H9 (cell line): ENCODE measurements around the gene ENC1. TPM values are rescaled to one million over a fixed set of nuclear protein-coding genes. Genes with fewer than 3 reads are reported as not detected.

Experiments
- DNase-seq: peaks from one replicate; pipeline ENCODE4 v3.0.0-alpha.2; 2017
- H2AFZ ChIP-seq: one replicate; pipeline ENCODE4 v1.6.1; 2013; ENCODE audit warnings: mild to moderate bottlenecking, low read length, control low read depth, moderate library complexity
- H2AK5ac ChIP-seq: 2 replicates; pipeline ENCODE4 v1.6.1; 2013; ENCODE audit warnings: low read length, control low read depth, mixed read lengths; ENCODE audit not compliant: insufficient read length
- H2BK120ac ChIP-seq: one replicate; pipeline ENCODE4 v1.6.1; 2013; ENCODE audit warnings: low read depth, mild to moderate bottlenecking, low read length, control low read depth, inconsistent platforms; ENCODE audit not compliant: poor library complexity, severe bottlenecking
- H2BK12ac ChIP-seq: 2 replicates; pipeline ENCODE4 v1.6.1; 2013; ENCODE audit warnings: low read length, control low read depth, mixed read lengths, low read depth; ENCODE audit not compliant: insufficient read length
- H2BK15ac ChIP-seq: 2 replicates; pipeline ENCODE4 v1.6.1; 2013; ENCODE audit warnings: low read depth, low read length, control low read depth
- H2BK20ac ChIP-seq: one replicate; pipeline ENCODE4 v1.6.1; 2013; ENCODE audit warnings: low read depth, mild to moderate bottlenecking, low read length, control low read depth, inconsistent platforms; ENCODE audit not compliant: poor library complexity, severe bottlenecking
- H2BK5ac ChIP-seq: 2 replicates; pipeline ENCODE4 v1.6.1; 2013; ENCODE audit warnings: low read length, control low read depth, mixed read lengths; ENCODE audit not compliant: insufficient read length
- H3K14ac ChIP-seq: 2 replicates; pipeline ENCODE4 v1.6.1; 2013; ENCODE audit warnings: low read length, control low read depth; ENCODE audit not compliant: insufficient read depth
- H3K18ac ChIP-seq: 2 replicates; pipeline ENCODE4 v1.6.1; 2013; ENCODE audit warnings: low read depth, mild to moderate bottlenecking, mixed read lengths, low read length, control low read depth; ENCODE audit not compliant: insufficient read length
- H3K23ac ChIP-seq: 2 replicates; pipeline ENCODE4 v1.6.1; 2013; ENCODE audit warnings: low read length, control low read depth, mixed read lengths, low read depth; ENCODE audit not compliant: insufficient read length
- H3K23me2 ChIP-seq: 2 replicates; pipeline ENCODE4 v1.6.1; 2013; ENCODE audit warnings: low read depth, mild to moderate bottlenecking, mixed read lengths, low read length, control low read depth; ENCODE audit not compliant: insufficient read length, poor library complexity, severe bottlenecking
- H3K27ac ChIP-seq: 2 replicates; pipeline ENCODE4 v1.5.1; 2013; ENCODE audit warnings: low read length, control low read depth, mixed read lengths, low read depth; ENCODE audit not compliant: insufficient read length
- H3K27me3 ChIP-seq: 2 replicates; pipeline ENCODE4 v1.6.1; 2013; ENCODE audit warnings: low read length, control low read depth, inconsistent platforms; ENCODE audit not compliant: insufficient read depth
- H3K4ac ChIP-seq: 2 replicates; pipeline ENCODE4 v1.6.1; 2013; ENCODE audit warnings: low read depth, mild to moderate bottlenecking, control low read depth, inconsistent platforms, low read length, moderate library complexity
- H3K4me1 ChIP-seq: 2 replicates; pipeline ENCODE4 v1.6.1; 2013; ENCODE audit warnings: low read length, control low read depth, inconsistent platforms; ENCODE audit not compliant: insufficient read depth
- H3K4me2 ChIP-seq: 2 replicates; pipeline ENCODE4 v1.6.1; 2013; ENCODE audit warnings: low read length, control low read depth, mixed read lengths; ENCODE audit not compliant: insufficient read length, insufficient read depth
- H3K56ac ChIP-seq: 2 replicates; pipeline ENCODE4 v1.6.1; 2013; ENCODE audit warnings: low read depth, mild to moderate bottlenecking, mixed read lengths, low read length, control low read depth; ENCODE audit not compliant: insufficient read length
- H3K79me1 ChIP-seq: 2 replicates; pipeline ENCODE4 v1.6.1; 2013; ENCODE audit warnings: low read depth, mild to moderate bottlenecking, moderate library complexity, low read length, control low read depth, inconsistent platforms; ENCODE audit not compliant: insufficient read depth, poor library complexity, severe bottlenecking
- H3K79me2 ChIP-seq: 2 replicates; pipeline ENCODE4 v1.6.1; 2013; ENCODE audit warnings: low read length, control low read depth, inconsistent platforms; ENCODE audit not compliant: insufficient read depth
- H3K9ac ChIP-seq: 2 replicates; pipeline ENCODE4 v1.6.1; 2013; ENCODE audit warnings: low read length, control low read depth, mixed read lengths; ENCODE audit not compliant: insufficient read length; ENCODE audit errors: extremely low read depth
- H3K9me3 ChIP-seq: one replicate; pipeline ENCODE4 v1.6.1; 2013; ENCODE audit warnings: low read depth, low read length, inconsistent platforms; ENCODE audit not compliant: control insufficient read depth
- H3T11ph ChIP-seq: one replicate; pipeline ENCODE4 v1.6.1; 2013; ENCODE audit warnings: mild to moderate bottlenecking, low read length, control low read depth, inconsistent platforms
- H4K20me1 ChIP-seq: one replicate; pipeline ENCODE4 v1.6.1; 2013; ENCODE audit not compliant: control insufficient read depth, insufficient read length, insufficient read depth
- H4K5ac ChIP-seq: 2 replicates; pipeline ENCODE4 v1.6.1; 2013; ENCODE audit warnings: low read depth, mild to moderate bottlenecking, mixed read lengths, low read length, control low read depth; ENCODE audit not compliant: insufficient read length
- H4K8ac ChIP-seq: replicated peaks from 2 replicates; pipeline ENCODE4 v1.6.1; 2013; ENCODE audit warnings: low read length, control low read depth, mixed read lengths, low read depth; ENCODE audit not compliant: insufficient read length
- H4K91ac ChIP-seq: 2 replicates; pipeline ENCODE4 v1.6.1; 2013; ENCODE audit warnings: low read depth, mild to moderate bottlenecking, moderate library complexity, mixed read lengths, low read length, control low read depth; ENCODE audit not compliant: insufficient read length
- H3K27ac Mint-ChIP-seq, 3 experiments: 2 replicates in 2 of 3; 3 replicates in 1 of 3; pipeline ENCODE4 v1.8.0; 2020 to 2021; ENCODE audit warnings: mixed read lengths in 3 of 3, mild to moderate bottlenecking in 1 of 3, moderate library complexity in 1 of 3
- H3K27me3 Mint-ChIP-seq: 2 replicates; pipeline ENCODE4 v1.8.0; 2021; ENCODE audit warnings: low read depth, mild to moderate bottlenecking, moderate library complexity, mixed read lengths
- H3K36me3 Mint-ChIP-seq, 3 experiments: 2 replicates in 2 of 3; 3 replicates in 1 of 3; pipeline ENCODE4 v1.8.0; 2020 to 2021; ENCODE audit warnings: low read depth in 3 of 3, mixed read lengths in 3 of 3; ENCODE audit not compliant: insufficient read depth in 1 of 3
- H3K4me1 Mint-ChIP-seq, 2 experiments: 2 replicates each; pipeline ENCODE4 v1.8.0; 2020; ENCODE audit warnings: mixed read lengths in 2 of 2
- H3K4me3 Mint-ChIP-seq, 2 experiments: 2 replicates in 1 of 2; 3 replicates in 1 of 2; pipeline ENCODE4 v1.8.0; 2020 to 2021; ENCODE audit warnings: mild to moderate bottlenecking in 2 of 2, mixed read lengths in 2 of 2, moderate library complexity in 1 of 2
- H3K9me3 Mint-ChIP-seq, 2 experiments: 2 replicates in 1 of 2; 3 replicates in 1 of 2; pipeline ENCODE4 v1.8.0; 2020; ENCODE audit warnings: mild to moderate bottlenecking in 2 of 2, mixed read lengths in 2 of 2, moderate library complexity in 1 of 2
- CTCF ChIP-seq: fragments of 200-600 bp; sonication (generic); conservative IDR thresholded peaks from 3 replicates; pipeline ENCODE4 v1.8.0; 2021; ENCODE audit warnings: antibody characterized with exemption, mild to moderate bottlenecking
- WGBS: extraction: QIAGEN DNeasy Blood & Tissue Kit; methylation state at CpG from one replicate; pipeline ENCODE4 v1.1.7; 2013; ENCODE audit warnings: missing lambda C conversion rate, low lambda C conversion rate, mixed read lengths; ENCODE audit not compliant: insufficient read length; ENCODE audit errors: extremely low coverage; 5-methylcytosine and 5-hydroxymethylcytosine counted together
- total RNA-seq: library from RNA; stranded (reverse); gene quantifications from 2 replicates; pipeline ENCODE4 v1.2.1, GENCODE V29; 2021

Gene ENC1
- total RNA-seq, 1 experiment from 2014 or later = 14.4 TPM

GRCh38 chr5:74618106-74618505 lies 22.4 kb downstream of the ENC1 start:
- no peak overlapping the region for H2BK5ac ChIP-seq
- no peak overlapping the region for H3K23ac ChIP-seq
- no peaks in the 10 kb centered on the region for H3K79me1 ChIP-seq
- H3K4me1 ChIP-seq = no peaks in the 10 kb centered on the region
- Mint-ChIP-seq H3K9me3 (peaks cover 2 to 6% of the 10 kb centered on the region in 2 experiments; a peak in 2 of 5 replicates), H3K4me1 (peaks cover 41 to 51% of the 10 kb centered on the region in 2 experiments), H3K4me3 (no peak overlapping the region), H3K27me3 (peaks cover 12% of the 10 kb centered on the region), H3K27ac (no peak overlapping the region), H3K36me3 (peaks cover 0 to 7% (median 1%) of the 10 kb centered on the region in 3 experiments; a peak in 2 of 7 replicates)
- H2BK20ac ChIP-seq = no peak overlapping the region
- no peak for TF ChIP-seq CTCF
- H4K8ac ChIP-seq = no peak overlapping the region
- H3K4me2 ChIP-seq = no peak overlapping the region
- no peak overlapping the region for H4K5ac ChIP-seq
- no peak overlapping the region for H2BK120ac ChIP-seq
- H3K23me2 ChIP-seq = no peaks in the 10 kb centered on the region
- no peak overlapping the region for H3T11ph ChIP-seq
- H3K14ac ChIP-seq = no peak overlapping the region
- no peak overlapping the region for H3K18ac ChIP-seq
- no peak overlapping the region for H2BK15ac ChIP-seq
- H4K91ac ChIP-seq = no peak overlapping the region
- H4K20me1 ChIP-seq = no peaks in the 10 kb centered on the region
- no CpG with 5 or more reads among the region's 5 CpGs for WGBS
- no peak overlapping the region for H3K27ac ChIP-seq
- H3K27me3 ChIP-seq = no peaks in the 10 kb centered on the region
- no peak overlapping the region for H2AK5ac ChIP-seq
- H3K56ac ChIP-seq = no peak overlapping the region
- no peak overlapping the region for H3K9ac ChIP-seq
- no peak overlapping the region for H2BK12ac ChIP-seq
- no peak for DNase-seq
- no peak overlapping the region for H3K4ac ChIP-seq
- no peak overlapping the region for H2AFZ ChIP-seq
- H3K9me3 ChIP-seq = no peaks in the 10 kb centered on the region
- no peaks in the 10 kb centered on the region for H3K79me2 ChIP-seq
